ENCODE results near the gene FIZ1. TPM values are rescaled to one million over a fixed set of nuclear protein-coding genes. Genes with fewer than 3 reads are reported as not detected.

Gene FIZ1
- total RNA-seq, 1 experiment from 2014 or later: 21.5 TPM

DNA sequence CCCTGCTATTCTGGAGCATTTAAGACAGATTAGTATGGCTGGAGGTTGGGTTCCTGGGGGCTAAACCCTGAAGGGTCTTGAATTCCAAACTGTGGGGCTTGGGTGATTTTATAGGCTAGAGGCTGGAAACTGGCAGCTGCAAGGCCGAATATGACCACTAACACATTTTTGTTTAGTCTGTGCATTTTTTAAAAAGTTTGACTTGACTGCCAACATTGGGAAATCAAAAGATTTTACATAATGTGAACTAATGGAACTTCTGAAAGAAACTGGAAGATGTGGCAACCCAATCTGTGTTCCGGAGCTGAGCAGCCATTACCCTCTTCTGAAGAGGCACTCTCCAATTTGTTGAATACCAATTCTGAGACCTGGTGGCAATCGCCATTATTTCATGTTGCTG is 20.0 kb upstream of the FIZ1 start:
- Mint-ChIP-seq H3K4me1 (peaks cover 5 to 9% of the 10 kb centered on the region in 2 experiments), H3K27ac (no peak overlapping the region), H3K9me3 (no peaks in the 10 kb centered on the region; a peak in 1 of 5 replicates), H3K27me3 (ENCODE audit: low read depth) (peaks cover 2% of the 10 kb centered on the region), H3K4me3 (no peak overlapping the region), H3K36me3 (ENCODE audit: insufficient read depth in 1 of 3, low read depth in 3 of 3) (peaks cover 22 to 50% (median 43%) of the 10 kb centered on the region in 3 experiments)
- Histone ChIP-seq H4K20me1 (ENCODE audit: control insufficient read depth, insufficient read depth, insufficient read length) (no peaks in the 10 kb centered on the region), H3K23me2 (ENCODE audit: insufficient read length, low read depth, low read length, poor library complexity, severe bottlenecking) (no peaks in the 10 kb centered on the region), H3K9ac (ENCODE audit: extremely low read depth, insufficient read length, low read length) (no peak overlapping the region), H3K4ac (ENCODE audit: low read depth, low read length) (no peak overlapping the region), H3K27ac (ENCODE audit: insufficient read length, low read depth, low read length) (no peak overlapping the region), H2BK15ac (ENCODE audit: low read depth, low read length) (no peak overlapping the region), H3T11ph (ENCODE audit: low read length) (no peak overlapping the region), H3K27me3 (ENCODE audit: insufficient read depth, low read length) (no peaks in the 10 kb centered on the region), H2AK5ac (ENCODE audit: insufficient read length, low read length) (no peak overlapping the region), H2BK120ac (ENCODE audit: low read depth, low read length, poor library complexity, severe bottlenecking) (no peak overlapping the region), H3K4me2 (ENCODE audit: insufficient read depth, insufficient read length, low read length) (no peak overlapping the region), H3K23ac (ENCODE audit: insufficient read length, low read depth, low read length) (no peak overlapping the region), H2BK5ac (ENCODE audit: insufficient read length, low read length) (no peak overlapping the region), H2BK20ac (ENCODE audit: low read depth, low read length, poor library complexity, severe bottlenecking) (no peak overlapping the region), H3K79me2 (ENCODE audit: insufficient read depth, low read length) (no peaks in the 10 kb centered on the region), H3K18ac (ENCODE audit: insufficient read length, low read depth, low read length) (no peak overlapping the region), H4K5ac (ENCODE audit: insufficient read length, low read depth, low read length) (no peak overlapping the region), H3K56ac (ENCODE audit: insufficient read length, low read depth, low read length) (no peak overlapping the region), H3K9me3 (ENCODE audit: control insufficient read depth, low read depth, low read length) (no peaks in the 10 kb centered on the region), H4K8ac (replicated peaks; ENCODE audit: insufficient read length, low read depth, low read length) (no peak overlapping the region), H3K4me1 (ENCODE audit: insufficient read depth, low read length) (no peaks in the 10 kb centered on the region), H3K79me1 (ENCODE audit: insufficient read depth, low read depth, low read length, poor library complexity, severe bottlenecking) (no peaks in the 10 kb centered on the region), H2AFZ (ENCODE audit: low read length) (no peak overlapping the region), H4K91ac (ENCODE audit: insufficient read length, low read depth, low read length) (no peak overlapping the region), H3K14ac (ENCODE audit: insufficient read depth, low read length) (no peak overlapping the region), H2BK12ac (ENCODE audit: insufficient read length, low read depth, low read length) (no peak overlapping the region)
- TF ChIP-seq, protein P1, sequence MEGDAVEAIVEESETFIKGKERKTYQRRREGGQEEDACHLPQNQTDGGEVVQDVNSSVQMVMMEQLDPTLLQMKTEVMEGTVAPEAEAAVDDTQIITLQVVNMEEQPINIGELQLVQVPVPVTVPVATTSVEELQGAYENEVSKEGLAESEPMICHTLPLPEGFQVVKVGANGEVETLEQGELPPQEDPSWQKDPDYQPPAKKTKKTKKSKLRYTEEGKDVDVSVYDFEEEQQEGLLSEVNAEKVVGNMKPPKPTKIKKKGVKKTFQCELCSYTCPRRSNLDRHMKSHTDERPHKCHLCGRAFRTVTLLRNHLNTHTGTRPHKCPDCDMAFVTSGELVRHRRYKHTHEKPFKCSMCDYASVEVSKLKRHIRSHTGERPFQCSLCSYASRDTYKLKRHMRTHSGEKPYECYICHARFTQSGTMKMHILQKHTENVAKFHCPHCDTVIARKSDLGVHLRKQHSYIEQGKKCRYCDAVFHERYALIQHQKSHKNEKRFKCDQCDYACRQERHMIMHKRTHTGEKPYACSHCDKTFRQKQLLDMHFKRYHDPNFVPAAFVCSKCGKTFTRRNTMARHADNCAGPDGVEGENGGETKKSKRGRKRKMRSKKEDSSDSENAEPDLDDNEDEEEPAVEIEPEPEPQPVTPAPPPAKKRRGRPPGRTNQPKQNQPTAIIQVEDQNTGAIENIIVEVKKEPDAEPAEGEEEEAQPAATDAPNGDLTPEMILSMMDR (conservative IDR thresholded peaks at IDR 0.05): no peak
- no peak for DNase-seq
- WGBS (ENCODE audit: extremely low coverage, insufficient read length, low lambda C conversion rate): no CpG with 5 or more reads among the region's 3 CpGs
